NB4 (cell line): ENCODE measurements around the gene RAD51B.

Experiments used
- CTCF ChIP-seq: IDR thresholded peaks from one replicate; pipeline ENCODE4 v1.5.1; 2012; ENCODE audit warnings: low read depth, low read length
- POLR2A ChIP-seq: IDR thresholded peaks from 2 replicates; pipeline ENCODE4 v1.6.1; 2011; ENCODE audit warnings: mild to moderate bottlenecking; ENCODE audit not compliant: insufficient read length; ENCODE audit errors: extremely low read depth
- TF ChIP-seq, protein P1 (sequence below): IDR thresholded peaks from 2 replicates; pipeline ENCODE4 v1.6.1; 2011; ENCODE audit warnings: low read depth, low read length

GRCh38 chr14:68343534-68344118, 524.0 kb downstream of the RAD51B start:
- TF ChIP-seq POLR2A (no peak), CTCF (no peak)
- TF ChIP-seq, protein P1, sequence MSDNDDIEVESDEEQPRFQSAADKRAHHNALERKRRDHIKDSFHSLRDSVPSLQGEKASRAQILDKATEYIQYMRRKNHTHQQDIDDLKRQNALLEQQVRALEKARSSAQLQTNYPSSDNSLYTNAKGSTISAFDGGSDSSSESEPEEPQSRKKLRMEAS, result no peak
